ENCODE data around the gene CPNE4. TPM values are rescaled to one million over a fixed set of nuclear protein-coding genes. Genes with fewer than 3 reads are reported as not detected.

CPNE4 gene
- total and polyA plus RNA-seq, 2 donors from 2014 or later: 0.79 to 1.2 TPM

GRCh38 chr3:132009241-132009640, 25.6 kb downstream of the CPNE4 start:
- TF ChIP-seq CTCF (IDR thresholded peaks at IDR 0.05; ENCODE audit: borderline replicate concordance, extremely low read depth, insufficient read depth): no peak
- Histone ChIP-seq H3K9ac (ENCODE audit: low read length in 3 of 3) (no peak overlapping the region), H3K4me3 (ENCODE audit: low read length in 3 of 3) (no peak overlapping the region), H3K4me1 (ENCODE audit: control insufficient read depth in 2 of 3, insufficient read depth in 2 of 3, low read depth in 1 of 3, low read length in 3 of 3) (no peaks in the 10 kb centered on the region), H3K36me3 (ENCODE audit: control insufficient read depth in 2 of 3, insufficient read depth in 3 of 3, low read length in 3 of 3) (no peaks in the 10 kb centered on the region), H3K27ac (ENCODE audit: low read depth in 2 of 2, low read length in 2 of 2) (no peak overlapping the region), H3K9me3 (ENCODE audit: control insufficient read depth in 2 of 3, insufficient read depth in 1 of 3, low read length in 3 of 3) (no peaks in the 10 kb centered on the region), H3K27me3 (ENCODE audit: control insufficient read depth, insufficient read depth, low read length) (no peaks in the 10 kb centered on the region)
- intact Hi-C loops (cut with DNase I): no loop called here
- FAIRE-seq (no peak), DNase-seq (no peak)

GRCh38 chr3:132008837-132009236, 26.0 kb downstream of the CPNE4 start:
- FAIRE-seq (no peak), DNase-seq (peak in 2 of 5 donors; percentile 30)

GRCh38 chr3:132007617-132008016, 27.2 kb downstream of the CPNE4 start:
- Histone ChIP-seq H3K27me3 (ENCODE audit: control insufficient read depth, insufficient read depth, low read length) (no peaks in the 10 kb centered on the region), H3K9ac (ENCODE audit: low read length in 3 of 3) (no peak overlapping the region), H3K27ac (ENCODE audit: low read depth in 2 of 2, low read length in 2 of 2) (no peak overlapping the region), H3K4me3 (ENCODE audit: low read length in 3 of 3) (no peak overlapping the region), H3K4me1 (ENCODE audit: control insufficient read depth in 2 of 3, insufficient read depth in 2 of 3, low read depth in 1 of 3, low read length in 3 of 3) (no peaks in the 10 kb centered on the region), H3K36me3 (ENCODE audit: control insufficient read depth in 2 of 3, insufficient read depth in 3 of 3, low read length in 3 of 3) (no peaks in the 10 kb centered on the region), H3K9me3 (ENCODE audit: control insufficient read depth in 2 of 3, insufficient read depth in 1 of 3, low read length in 3 of 3) (no peaks in the 10 kb centered on the region)
- TF ChIP-seq CTCF (IDR thresholded peaks at IDR 0.05; ENCODE audit: borderline replicate concordance, extremely low read depth, insufficient read depth): no peak
- intact Hi-C loops (cut with DNase I): no loop called here
- no peak for DNase-seq
- FAIRE-seq: no peak

More at GRCh38 chr3:132008837-132009236, 26.0 kb downstream of the CPNE4 start:
- TF ChIP-seq CTCF (IDR thresholded peaks at IDR 0.05; ENCODE audit: borderline replicate concordance, extremely low read depth, insufficient read depth): no peak
- H3K9ac ChIP-seq (ENCODE audit: low read length in 3 of 3): no peak overlapping the region
- no peaks in the 10 kb centered on the region for H3K27me3 ChIP-seq (ENCODE audit: control insufficient read depth, insufficient read depth, low read length)
- no peaks in the 10 kb centered on the region for H3K4me1 ChIP-seq (ENCODE audit: control insufficient read depth in 2 of 3, insufficient read depth in 2 of 3, low read depth in 1 of 3, low read length in 3 of 3)
- H3K4me3 ChIP-seq (ENCODE audit: low read length in 3 of 3): no peak overlapping the region
- intact Hi-C loops (cut with DNase I): no loop called here
- H3K27ac ChIP-seq (ENCODE audit: low read depth in 2 of 2, low read length in 2 of 2): no peak overlapping the region
- no peaks in the 10 kb centered on the region for H3K9me3 ChIP-seq (ENCODE audit: control insufficient read depth in 2 of 3, insufficient read depth in 1 of 3, low read length in 3 of 3)
- H3K36me3 ChIP-seq (ENCODE audit: control insufficient read depth in 2 of 3, insufficient read depth in 3 of 3, low read length in 3 of 3): no peaks in the 10 kb centered on the region

- no peaks in the 10 kb centered on the region for H3K4me1 ChIP-seq (ENCODE audit: control insufficient read depth in 2 of 3, insufficient read depth in 2 of 3, low read depth in 1 of 3, low read length in 3 of 3)
- H3K27me3 ChIP-seq (ENCODE audit: control insufficient read depth, insufficient read depth, low read length): no peaks in the 10 kb centered on the region
- no peaks in the 10 kb centered on the region for H3K9me3 ChIP-seq (ENCODE audit: control insufficient read depth in 2 of 3, insufficient read depth in 1 of 3, low read length in 3 of 3)
- peak in 1 of 5 donors; percentile 30 for DNase-seq
- no peak overlapping the region for H3K9ac ChIP-seq (ENCODE audit: low read length in 3 of 3)
- no peak overlapping the region for H3K4me3 ChIP-seq (ENCODE audit: low read length in 3 of 3)
- FAIRE-seq: peak; percentile 77
- intact Hi-C loops (cut with DNase I): no loop called here
- peak; percentile 38 for TF ChIP-seq CTCF (IDR thresholded peaks at IDR 0.05; ENCODE audit: borderline replicate concordance, extremely low read depth, insufficient read depth)
- H3K27ac ChIP-seq (ENCODE audit: low read depth in 2 of 2, low read length in 2 of 2): no peak overlapping the region
- H3K36me3 ChIP-seq (ENCODE audit: control insufficient read depth in 2 of 3, insufficient read depth in 3 of 3, low read length in 3 of 3): no peaks in the 10 kb centered on the region
Measured at GRCh38 chr3:132006605-132007204, 28.1 kb downstream of the CPNE4 start.

Data from kidney (tissue), 14 donors.